ENCODE measurements around the gene ZBED2.

- TF ChIP-seq CTCF (IDR thresholded peaks at IDR 0.05) (no peak), POLR2AphosphoS5 (IDR thresholded peaks at IDR 0.05; ENCODE audit: low read depth, low read length) (no peak)
Measured at GRCh38 chr3:111578867-111579266, 16.3 kb downstream of the ZBED2 start.

Data from Panc1 (cell line).